ENCODE data around the gene LYPD6.

The LYPD6 gene

DNA sequence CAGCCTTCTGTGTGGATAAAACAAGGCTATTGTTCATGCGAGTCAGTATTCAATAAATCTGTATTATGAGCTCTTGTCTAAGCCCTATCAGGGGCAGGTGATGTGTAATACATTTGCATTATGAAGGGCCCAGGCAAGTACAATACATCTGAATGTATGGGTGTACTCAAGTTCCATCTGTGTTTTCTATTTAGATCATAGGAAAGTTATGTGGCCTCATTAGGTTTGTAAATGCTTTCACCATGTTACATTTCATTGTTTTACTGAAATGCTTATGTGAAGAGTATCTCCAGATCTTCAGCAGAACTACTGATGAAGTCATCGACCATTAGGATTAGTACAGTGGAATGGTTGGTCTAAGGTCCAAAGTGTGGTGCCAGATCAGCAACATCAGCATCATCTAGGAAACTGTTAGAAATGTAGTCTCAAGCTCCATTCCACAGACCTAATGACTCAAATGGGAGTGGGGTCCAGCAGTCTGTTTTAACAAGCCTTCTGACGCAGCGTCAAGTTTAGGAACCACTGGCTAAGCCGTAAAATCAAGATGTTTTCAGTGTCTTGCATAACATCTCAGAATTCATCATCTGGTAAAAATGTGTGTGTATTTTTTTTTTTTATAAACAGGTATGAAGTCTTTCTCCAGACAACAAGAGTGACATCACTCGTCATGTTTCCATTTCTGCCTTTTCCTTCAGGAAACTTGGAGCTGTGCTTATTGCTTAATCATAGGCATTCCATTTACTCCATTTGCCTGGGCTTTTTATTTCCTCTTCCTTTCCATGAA lies 80.5 kb downstream of the LYPD6 start:
- no peak for DNase-seq

DNA sequence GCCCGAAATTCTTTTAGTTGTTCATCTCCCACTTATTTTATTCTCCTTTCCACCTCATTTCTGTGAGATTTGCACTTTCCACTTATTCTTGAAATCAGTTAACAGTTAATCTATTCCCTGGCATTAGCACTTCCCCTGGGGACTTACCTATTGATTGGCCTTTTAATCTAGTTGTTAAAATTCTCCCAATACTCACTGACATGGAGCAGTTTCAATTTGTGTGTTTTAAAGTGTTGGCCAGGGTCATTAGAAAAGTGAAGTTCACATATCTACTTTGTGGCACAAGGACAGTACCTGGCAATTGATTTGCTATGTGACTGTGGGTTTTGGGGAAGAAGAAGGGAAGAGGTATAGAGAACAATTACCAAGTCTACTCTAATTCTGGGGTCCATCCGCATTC lies 83.1 kb downstream of the LYPD6 start:
- no peak for DNase-seq

DNA sequence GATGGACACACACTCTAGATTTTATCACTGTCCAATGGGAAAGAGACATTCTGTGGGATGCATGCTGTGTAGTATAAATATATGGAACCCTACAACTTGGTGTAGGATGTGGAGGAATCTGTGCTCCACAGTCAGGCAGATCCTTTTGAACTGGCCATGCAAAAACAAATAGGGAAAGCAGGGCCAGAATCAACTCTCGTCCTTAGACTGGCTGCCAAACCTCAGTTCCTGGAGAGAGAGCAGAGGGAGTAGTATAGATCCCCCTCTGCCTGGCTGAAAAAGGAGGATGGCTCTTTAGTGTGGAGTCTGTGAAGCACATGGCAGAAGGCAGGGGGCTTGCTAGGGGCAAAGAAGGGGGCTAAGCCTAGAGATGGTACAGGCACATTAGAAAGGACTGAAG lies 84.7 kb downstream of the LYPD6 start:
- DNase-seq = no peak

DNA sequence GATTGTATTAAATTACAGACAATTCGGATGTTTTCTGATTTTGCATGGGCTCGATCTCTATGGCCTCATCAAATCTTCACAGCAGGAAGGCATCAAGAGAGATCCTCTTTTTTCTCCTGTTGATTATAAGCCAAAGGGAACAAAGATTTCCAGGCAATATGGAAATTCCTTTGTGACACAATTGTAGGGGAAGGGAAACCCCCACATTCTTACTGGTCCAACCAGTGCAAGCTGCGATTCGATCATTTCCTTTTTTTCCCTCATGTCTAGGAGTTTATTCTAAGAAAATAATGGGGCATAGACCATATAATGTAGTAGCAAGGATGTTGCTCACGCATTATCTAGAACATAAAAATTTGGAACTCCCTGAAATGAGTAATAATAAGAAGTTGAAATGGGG lies 87.7 kb downstream of the LYPD6 start:
- DNase-seq = no peak

DNA sequence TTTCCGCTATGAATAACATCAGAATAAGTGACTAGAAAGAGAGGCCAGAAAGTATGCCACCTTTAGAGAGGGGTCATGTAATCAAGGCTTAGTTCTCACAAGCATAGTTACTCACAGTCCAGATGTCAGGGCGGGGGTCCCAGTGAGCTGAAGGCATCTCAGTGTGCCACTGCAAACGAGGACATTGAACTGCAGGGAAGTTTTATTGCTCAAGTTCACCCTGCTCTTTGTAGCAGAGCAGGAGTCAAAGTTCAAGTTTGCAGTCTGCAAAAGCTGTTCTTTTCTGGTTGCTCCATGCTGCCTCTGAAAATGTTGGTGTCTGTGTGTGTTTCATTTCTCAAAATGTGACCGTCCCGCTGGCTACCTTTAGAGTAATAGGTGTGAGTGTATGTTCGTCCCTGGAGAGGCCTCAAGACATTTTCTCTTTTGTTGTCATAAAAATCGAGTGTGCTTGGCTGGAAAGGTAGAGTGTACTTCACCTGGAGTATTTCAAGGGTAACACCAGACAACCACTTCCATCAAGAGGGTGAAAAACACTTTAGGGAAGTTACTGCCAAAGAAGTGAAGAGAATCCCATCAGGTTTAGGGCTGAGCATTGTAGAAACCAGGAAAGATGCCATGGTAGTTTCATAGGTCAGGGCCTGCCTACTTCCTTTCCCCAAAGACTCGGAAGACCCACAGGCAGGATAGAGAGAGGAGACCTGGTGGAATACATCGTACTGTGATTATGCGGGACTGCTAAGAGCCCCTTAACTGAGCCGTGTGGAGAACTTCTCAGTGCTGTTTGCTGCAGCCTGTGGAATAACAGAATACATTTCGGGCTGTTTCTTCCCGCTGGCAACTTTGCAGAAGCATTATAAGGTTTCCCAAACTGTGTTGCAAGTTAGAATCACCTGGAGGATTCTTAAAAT lies 89.9 kb downstream of the LYPD6 start:
- no peak for DNase-seq

DNA sequence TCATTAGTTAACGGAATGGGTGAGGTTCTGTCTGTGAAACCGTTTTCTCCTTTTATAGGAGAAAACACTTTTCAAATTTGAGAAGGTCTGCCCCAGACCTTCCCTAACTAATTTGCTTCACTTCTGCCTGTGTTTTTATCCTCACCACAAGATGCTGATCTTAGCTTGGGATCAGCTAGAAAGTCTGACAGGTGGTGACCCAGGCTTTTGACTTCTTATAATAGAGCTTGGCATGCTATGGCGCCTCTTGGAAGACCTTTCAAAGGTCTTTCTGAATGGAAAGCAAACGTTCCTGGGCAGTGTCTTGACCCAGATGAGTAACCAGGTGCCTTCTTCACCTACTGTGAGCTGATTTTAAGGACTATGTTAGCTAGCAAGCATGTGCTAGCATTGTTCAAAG lies 91.4 kb downstream of the LYPD6 start:
- no peak for DNase-seq

DNA sequence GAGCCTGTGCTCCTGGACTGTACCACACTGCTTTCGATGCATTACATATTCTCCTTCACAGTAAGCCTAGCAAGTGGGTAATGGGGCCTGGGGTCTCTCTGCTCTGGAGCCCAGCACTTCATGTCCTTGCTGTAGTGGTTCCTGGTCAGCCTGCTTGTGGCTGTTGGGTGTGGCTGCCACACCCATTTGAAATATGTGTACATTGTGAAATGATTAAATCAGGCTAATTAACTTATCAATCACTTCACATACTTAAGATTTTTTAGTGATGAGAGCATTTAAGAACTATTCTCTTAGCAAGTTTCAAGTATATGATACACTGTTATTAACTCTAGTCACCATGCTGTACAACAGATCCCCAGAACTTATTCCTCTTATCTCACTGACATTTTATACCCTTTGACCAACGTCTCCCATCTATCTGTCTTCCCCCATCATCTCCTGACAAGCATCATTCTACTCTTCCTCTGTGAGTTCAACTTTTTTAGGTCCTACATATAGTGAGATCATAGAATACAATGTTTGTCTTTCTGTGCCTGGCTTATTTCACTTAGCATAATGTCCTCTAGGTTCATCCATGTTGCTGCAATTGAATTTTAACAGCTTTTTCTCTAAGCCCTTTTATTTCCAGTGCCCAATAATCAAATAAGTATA lies 92.1 kb downstream of the LYPD6 start:
- no peak for DNase-seq

DNA sequence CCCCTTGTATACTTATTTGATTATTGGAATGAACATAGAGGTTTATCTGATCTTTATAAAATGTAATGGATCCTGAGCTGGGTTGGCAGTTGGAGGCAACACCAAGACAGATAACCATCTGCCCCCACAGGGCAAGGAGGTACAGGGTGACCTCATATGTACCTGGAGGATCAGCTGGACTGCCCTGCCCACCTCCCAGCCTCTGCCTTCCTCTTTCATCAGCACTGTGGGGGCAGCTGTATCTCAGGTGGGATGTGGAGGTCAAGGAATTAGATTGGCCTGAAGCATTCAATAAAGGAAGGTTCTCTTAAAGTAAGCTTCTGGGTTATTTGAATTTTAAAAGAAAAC lies 92.6 kb downstream of the LYPD6 start:
- DNase-seq = no peak

DNA sequence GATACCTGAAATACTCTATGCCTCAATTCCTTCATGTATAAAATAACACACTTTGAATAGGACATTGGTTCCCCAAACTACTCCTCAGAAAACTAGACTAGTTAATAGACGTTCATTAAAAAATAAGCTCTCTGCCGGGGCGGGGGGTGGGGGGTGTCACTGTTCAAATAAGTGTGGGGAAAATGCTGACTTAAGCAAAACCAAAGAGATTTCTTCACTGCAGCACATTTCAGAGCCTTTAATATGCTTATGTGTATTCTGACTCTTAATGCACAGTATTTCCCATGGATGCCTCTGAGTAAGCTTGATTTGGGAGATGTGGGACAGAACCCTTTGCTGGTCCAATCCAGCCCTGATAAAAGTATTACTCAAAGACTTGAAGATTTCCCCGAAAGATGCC lies 93.2 kb downstream of the LYPD6 start:
- DNase-seq = no peak

DNA sequence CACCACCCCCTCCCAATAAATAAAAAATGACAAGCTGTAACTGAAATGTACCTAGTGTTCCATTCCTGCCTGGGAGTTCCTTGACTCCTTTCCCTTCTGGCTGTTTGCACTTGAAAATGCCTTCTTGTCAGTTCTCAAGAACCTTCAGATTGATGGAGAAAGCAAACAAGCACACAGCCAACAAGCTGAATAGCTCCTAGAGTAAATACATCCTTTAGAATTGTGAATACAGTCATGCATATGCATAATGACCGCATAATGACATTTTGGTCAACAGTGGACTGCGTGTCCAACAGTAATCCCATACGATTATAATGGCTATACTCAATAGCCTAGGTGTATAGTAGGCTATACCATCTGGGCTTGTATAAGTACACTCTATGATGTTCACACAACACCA lies 97.0 kb downstream of the LYPD6 start:
- DNase-seq = no peak

DNA sequence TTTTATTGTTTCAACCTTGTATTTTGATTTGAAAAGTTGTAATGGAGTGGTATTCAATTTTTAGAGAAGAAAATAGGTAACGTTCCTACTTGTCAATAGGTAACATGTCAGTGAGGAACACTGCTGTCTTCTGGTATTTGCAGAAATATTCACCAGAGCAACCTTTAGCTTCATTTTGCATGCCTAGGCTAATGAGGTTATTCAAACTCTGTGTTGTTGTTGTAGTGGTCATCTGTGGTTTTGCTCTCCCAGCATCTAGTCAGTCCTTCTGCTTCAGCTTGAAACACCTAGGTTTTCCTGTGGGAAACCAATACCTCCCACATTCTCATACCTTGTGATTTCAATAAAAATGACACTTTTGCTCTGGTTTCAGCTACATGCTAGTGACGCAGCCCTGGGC lies 98.4 kb downstream of the LYPD6 start:
- no peak for DNase-seq

DNA sequence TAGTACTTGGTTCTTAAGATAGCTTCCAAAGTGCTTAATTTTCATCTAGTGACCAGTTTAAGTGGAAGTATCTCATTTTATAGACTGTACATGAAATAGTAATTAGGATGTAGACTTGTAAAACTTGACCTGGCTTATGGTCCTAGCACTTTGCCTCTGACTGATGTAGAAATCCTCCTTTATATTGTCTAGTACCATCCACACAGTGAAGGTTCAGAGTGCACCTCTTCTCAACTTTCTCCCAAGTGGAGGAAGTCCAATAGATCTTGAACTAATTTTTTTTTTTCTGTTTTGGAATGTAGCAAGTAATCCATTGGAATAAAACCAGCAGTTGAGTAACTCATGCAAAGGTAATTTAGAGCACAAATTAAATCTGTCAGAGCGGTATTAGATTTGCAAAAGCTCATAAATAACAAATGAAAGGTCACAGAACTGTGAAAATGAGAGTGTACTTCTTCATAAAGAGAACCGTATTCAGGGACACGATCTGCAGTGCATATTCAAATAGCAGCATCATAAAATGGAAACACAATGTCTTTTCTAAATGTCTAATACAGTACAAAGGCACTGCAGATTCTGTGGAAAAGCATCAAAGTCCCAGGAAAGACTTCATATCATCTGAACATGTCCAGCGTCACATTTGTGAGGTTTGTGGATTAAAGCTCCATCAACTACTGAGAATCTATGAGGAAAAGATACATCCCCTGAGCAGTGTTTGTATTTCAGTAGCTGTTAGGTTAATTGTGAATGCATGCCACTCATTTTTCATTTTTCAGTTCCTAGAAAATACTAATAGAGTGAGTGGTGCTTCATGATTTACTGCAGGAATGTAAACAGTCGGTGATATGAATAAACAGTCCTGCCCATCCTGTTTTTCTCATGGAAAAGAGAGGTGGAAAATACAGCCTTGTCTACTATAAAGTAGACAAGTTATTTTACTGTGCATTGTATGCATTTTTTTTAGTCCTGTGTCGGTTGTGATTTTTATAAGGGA lies 100.7 kb downstream of the LYPD6 start:
- DNase-seq = no peak

DNA sequence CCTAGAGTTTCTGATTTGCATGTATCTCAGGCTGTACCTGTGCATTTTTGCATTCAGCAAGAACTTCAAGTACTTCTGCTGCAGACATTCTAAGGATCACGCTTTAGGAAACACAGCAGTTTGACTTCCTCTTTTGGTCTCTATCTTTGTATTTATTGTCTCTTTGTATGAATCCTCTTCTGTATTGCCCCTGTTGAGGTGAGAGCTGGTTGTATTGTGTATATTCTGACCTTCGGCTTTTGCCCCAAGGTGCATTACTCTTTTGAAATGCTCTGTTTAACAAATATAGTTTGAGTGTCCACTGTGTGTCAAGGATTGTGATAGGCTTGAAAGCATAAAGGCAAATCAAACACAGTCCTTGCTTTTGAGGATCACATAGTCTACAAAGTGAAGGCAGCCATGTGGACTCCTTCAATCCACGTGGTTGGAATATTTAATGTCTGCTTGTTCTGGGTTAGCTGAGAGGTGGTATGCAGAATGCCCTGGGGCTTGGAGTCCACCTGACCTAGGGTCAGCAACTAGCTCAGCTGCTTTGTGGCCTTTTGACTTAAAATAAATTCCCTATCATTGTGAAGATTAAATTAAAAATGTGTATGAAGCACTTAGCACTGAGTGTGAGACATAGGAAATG lies 108.1 kb downstream of the LYPD6 start:
- no peak for DNase-seq

DNA sequence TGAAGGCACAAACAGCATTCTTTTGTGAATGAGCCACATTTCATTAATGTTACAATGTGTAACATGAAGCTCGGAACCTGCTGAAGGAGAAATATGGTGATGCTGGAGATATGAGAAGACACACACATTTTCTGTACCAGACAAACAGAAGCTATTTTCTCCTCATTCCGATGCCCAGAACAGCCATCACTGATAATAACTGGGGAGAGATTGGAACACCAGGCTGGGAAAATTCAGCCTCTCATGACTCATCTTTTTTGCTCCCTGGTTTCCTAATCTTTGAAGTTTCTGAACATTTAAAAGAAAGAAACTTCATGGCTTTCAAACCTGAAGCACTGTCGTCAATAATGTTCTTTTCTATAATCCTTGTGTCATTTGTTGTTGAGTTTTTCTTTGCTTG lies 110.9 kb downstream of the LYPD6 start:
- no peak for DNase-seq

DNA sequence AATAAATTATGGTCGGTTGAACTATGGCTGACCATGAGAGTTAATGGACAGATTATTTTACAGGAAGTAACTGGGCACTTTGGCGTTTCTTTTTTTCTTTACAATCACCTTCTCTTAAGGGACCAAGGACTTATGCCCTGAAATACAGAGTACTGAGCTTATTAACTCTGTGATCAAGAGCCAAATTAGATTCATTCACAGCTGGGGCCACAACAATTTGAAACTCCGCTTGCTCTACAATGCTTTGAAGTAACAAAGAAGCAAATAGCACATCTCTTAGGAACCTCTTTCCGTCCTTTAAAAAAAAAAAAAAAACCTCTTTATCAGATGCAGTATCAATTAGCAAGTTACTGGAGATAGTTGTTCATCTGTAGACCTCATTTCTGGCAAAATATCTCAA lies 112.0 kb downstream of the LYPD6 start:
- no peak for DNase-seq

DNA sequence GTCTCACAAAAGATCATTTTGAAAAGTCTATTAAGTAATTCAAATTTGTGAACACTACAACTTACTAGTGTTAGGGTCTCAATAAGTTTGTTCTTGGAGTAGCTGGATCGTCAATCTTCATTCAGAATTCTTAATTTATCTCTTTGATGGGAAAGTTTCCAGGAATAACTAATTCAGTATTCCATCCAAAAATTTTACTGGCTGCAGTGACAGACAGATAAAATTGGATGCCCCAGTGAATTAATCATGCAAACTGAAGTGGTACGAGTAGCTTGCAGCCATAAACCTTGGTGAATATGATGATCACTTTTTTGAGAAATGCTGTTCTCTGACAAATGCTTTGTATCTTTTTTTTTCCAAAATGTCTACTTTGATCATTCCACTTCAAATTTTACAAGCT lies 112.8 kb downstream of the LYPD6 start:
- DNase-seq = no peak

DNA sequence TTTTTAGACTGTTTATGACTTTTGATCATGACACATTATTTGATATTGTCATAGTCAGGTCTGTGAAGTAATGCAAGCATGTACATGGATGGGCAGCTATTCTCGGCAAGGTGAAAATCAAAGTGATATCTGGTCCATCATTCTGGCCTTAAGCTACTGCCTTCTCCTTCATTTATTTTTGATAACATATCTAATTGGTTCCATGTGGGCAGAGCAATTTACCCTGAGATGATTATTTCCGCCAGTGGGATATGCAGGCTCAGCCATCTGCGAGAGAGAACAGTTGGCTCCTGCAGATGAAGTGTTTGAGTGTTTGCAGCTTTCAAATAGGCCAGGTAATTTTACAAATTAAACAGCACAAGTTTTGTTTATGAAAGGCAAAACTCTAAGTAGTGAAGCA lies 116.4 kb downstream of the LYPD6 start:
- DNase-seq = no peak

DNA sequence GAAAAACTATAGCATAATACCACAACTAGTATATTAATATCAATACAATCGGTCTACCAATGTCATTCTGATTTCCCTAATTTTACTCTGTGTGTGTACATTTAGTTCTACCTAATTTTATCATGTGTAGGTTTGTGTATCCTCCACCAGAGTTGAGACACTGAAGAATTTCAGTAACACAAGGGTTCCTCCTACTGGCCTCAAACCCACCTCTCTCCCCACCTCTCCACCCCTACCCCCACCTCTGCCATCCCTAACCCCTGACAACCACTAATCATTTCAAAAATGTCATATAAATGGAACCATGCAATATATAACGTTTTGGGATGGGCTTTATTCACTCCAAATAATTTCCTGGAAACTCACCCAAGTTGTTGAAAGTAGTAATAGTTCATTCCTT lies 117.9 kb downstream of the LYPD6 start:
- no peak for DNase-seq

DNA sequence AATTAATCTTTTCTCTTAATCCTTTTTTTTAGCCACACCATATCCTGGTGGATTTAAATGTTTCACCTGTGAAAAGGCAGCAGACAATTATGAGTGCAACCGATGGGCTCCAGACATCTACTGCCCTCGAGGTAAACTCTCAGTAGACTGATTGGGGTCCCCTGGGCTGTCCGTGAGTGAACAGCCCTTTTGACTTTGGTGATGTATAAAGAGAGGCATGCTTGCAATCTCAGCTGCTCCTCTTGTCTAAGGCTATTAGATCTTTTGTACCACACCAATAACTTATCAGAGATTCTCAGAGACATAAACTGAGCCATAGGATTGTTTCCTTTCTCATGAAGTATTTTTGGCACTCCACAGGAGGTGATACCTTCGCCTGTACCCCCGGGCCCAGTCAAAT lies 118.6 kb downstream of the LYPD6 start:
- no peak for DNase-seq

DNA sequence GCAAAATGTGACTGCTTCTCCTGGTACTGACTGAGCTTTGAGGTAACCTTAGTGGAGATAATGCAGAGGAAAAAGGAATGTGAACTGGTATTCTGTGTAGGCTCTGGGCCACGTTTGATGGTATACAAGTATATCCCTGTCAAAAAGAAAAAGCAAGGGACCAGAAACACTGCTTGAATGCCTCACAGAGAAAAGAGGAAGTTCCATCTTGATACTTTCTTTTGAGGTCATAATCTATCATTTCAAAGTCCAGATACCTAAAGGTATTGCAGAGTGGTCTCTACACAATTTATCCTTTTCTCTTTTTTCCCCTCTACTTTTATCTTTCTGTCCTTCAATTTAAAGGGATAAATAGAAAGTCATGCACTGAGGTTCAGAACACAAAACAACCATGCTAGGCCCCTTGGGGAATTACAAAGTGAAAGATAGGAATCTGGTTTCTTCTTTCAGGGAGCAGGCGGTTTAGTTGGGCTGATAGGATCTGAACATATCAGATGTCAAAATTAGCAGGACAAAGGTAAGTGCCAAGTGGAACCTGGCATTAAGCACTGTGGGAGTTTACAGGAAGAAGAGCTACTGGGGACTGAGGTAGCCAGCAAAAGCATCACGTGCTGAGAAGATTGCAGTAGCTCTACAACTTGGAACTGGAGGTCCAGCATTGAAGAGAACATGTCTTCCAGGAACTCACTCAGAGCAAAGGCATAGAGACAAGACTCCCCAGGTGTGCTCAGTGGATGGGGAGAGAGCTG lies 121.2 kb downstream of the LYPD6 start:
- DNase-seq = no peak

DNA sequence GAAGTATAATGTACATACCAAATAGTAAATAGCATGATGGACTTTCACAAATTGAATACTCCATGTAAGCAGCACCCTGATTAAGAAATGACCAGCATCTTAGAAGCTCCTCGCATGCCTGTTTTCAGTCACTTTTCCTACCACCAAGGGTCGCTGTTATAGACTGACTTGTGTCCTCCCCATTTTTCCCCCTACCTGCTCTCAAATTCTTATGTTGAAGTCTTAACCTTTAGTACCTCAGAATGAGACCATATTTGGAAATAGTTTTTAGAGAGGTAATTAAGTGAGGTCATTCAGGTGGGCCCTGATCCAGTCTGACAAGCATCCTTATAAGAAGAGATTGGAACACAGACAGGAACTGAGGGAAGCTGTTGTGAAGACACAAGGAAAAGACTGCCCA lies 125.9 kb downstream of the LYPD6 start:
- no peak for DNase-seq
